Measurements from ENCODE around the gene C16orf74.

The C16orf74 gene

DNA sequence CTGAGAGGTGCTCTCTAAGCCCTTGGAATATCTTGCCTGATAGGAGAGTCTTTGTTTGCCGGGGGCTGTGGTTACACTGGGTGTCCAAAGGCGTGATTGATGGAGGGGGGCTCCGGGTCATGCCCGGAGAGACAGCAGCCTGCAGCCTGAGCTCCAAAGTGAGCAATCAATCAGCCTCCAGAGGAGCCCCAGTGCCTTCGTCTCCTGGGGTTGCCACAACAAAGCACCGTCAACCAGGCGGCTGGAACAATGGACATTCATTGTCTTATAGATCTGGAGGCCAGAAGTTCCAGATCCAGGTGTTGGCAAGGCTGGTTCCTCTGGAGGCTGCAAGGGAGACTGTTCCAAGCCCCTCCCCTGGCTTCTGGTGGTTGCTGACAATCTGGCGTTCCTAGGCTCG is 38.1 kb downstream of the C16orf74 start:
- no peak overlapping the region for H3K9ac ChIP-seq (ENCODE audit: low read depth in 1 of 2, low read length in 2 of 2)
- H3K27ac ChIP-seq (ENCODE audit: low read depth in 2 of 2, low read length in 2 of 2) = no peak overlapping the region
- H3K4me3 ChIP-seq (ENCODE audit: low read length in 2 of 2) = no peak overlapping the region

DNA sequence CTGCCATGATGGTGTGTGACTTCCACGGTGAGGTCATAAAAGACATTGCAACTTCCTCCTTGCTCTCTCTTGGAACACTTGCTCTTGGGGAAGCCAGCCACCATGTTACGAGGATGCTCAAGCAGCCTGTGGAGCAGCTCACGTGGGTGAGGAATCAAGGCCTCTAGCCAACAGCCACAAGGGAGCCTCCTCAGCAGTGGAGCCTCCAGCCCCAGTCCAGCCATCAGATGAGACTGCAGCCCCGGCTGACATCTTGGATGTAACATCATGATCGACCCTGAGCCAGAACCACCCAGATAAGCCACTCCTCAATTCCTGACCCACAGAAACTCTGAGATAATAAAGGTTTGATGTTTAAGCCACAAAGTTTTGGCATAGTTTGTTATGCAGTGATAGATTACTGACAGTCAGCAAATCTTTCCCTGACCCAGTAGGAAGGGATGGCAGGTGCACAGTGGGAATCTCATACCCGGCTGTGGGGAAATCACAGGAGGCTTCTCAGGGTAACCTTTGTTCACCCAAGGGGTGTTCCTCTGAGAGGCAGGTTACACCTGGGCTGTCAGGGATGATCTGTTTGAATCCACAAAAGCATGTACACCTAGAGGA is 38.8 kb downstream of the C16orf74 start:
- Histone ChIP-seq H3K27me3 (ENCODE audit: control insufficient read depth in 2 of 2, insufficient read depth in 2 of 2, low read length in 2 of 2) (no peaks in the 10 kb centered on the region), H3K27ac (ENCODE audit: low read depth in 2 of 2, low read length in 2 of 2) (no peak overlapping the region), H3K36me3 (ENCODE audit: control insufficient read depth in 2 of 2, insufficient read depth in 2 of 2, low read length in 2 of 2) (no peaks in the 10 kb centered on the region), H3K9ac (ENCODE audit: low read depth in 1 of 2, low read length in 2 of 2) (no peak overlapping the region), H3K4me1 (ENCODE audit: control insufficient read depth in 2 of 2, insufficient read depth in 2 of 2, low read length in 2 of 2) (peaks cover 0 to 3% of the 10 kb centered on the region in 2 donors), H3K9me3 (ENCODE audit: control insufficient read depth in 2 of 2, low read length in 2 of 2) (peaks cover 0 to 5% of the 10 kb centered on the region in 2 donors), H3K4me3 (ENCODE audit: low read length in 2 of 2) (no peak overlapping the region)

More for the DNA sequence above, 38.1 kb downstream of the C16orf74 start:
- peaks cover 0 to 5% of the 10 kb centered on the region in 2 donors for H3K9me3 ChIP-seq (ENCODE audit: control insufficient read depth in 2 of 2, low read length in 2 of 2)
- H3K27me3 ChIP-seq (ENCODE audit: control insufficient read depth in 2 of 2, insufficient read depth in 2 of 2, low read length in 2 of 2) = no peaks in the 10 kb centered on the region
- peaks cover 0 to 3% of the 10 kb centered on the region in 2 donors for H3K4me1 ChIP-seq (ENCODE audit: control insufficient read depth in 2 of 2, insufficient read depth in 2 of 2, low read length in 2 of 2)
- no peaks in the 10 kb centered on the region for H3K36me3 ChIP-seq (ENCODE audit: control insufficient read depth in 2 of 2, insufficient read depth in 2 of 2, low read length in 2 of 2)

GRCh38 chr16:85710732-85711131 is 40.2 kb downstream of the C16orf74 start:
- no peaks in the 10 kb centered on the region for H3K36me3 ChIP-seq (ENCODE audit: control insufficient read depth in 2 of 2, insufficient read depth in 2 of 2, low read length in 2 of 2)
- H3K27me3 ChIP-seq (ENCODE audit: control insufficient read depth in 2 of 2, insufficient read depth in 2 of 2, low read length in 2 of 2) = no peaks in the 10 kb centered on the region
- H3K9ac ChIP-seq (ENCODE audit: low read depth in 1 of 2, low read length in 2 of 2) = no peak overlapping the region
- H3K4me1 ChIP-seq (ENCODE audit: control insufficient read depth in 2 of 2, insufficient read depth in 2 of 2, low read length in 2 of 2) = no peaks in the 10 kb centered on the region
- peaks cover 0 to 5% of the 10 kb centered on the region in 2 donors for H3K9me3 ChIP-seq (ENCODE audit: control insufficient read depth in 2 of 2, low read length in 2 of 2)
- H3K27ac ChIP-seq (ENCODE audit: low read depth in 2 of 2, low read length in 2 of 2) = no peak overlapping the region
- no peak overlapping the region for H3K4me3 ChIP-seq (ENCODE audit: low read length in 2 of 2)

DNA sequence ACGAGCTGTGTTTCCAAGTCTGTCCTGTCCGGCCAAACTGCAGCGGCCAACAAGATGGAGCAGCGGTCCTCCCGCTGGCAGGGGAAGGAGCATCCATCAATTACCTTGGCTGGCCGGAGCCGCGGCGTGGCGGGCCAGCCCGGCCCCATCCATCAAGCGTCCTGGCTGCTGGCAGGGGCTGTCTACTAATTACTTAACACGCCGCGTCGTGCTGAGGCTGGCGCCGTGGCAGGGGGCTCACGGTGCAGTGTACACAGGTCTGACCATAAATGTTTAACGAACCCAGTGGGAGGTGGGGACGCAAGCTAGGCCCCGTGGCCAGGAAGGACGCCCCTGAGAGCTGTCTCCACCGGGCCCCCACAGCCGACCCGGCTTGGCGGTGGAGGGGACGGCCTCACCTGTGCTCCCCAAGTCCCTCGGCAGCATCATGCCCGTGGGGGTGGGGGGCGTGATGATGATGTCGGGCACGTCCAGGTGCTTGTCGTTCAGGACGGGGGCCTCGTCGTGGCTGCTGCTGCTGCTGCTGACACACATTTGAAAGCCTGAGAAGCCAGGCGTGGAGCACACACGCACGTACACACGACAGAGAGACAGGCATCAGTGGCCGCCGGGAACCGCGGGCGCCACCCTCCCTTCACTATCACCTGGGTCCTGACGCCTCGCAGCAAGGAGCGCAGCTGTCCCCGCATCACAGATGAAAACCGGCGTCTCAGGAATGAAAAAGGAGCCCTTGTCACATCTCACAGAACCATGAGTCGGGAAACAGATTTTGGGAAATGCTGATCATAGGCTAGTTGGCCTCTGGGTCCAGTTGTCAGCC is 40.9 kb downstream of the C16orf74 start:
- no peaks in the 10 kb centered on the region for H3K4me1 ChIP-seq (ENCODE audit: control insufficient read depth in 2 of 2, insufficient read depth in 2 of 2, low read length in 2 of 2)

DNA sequence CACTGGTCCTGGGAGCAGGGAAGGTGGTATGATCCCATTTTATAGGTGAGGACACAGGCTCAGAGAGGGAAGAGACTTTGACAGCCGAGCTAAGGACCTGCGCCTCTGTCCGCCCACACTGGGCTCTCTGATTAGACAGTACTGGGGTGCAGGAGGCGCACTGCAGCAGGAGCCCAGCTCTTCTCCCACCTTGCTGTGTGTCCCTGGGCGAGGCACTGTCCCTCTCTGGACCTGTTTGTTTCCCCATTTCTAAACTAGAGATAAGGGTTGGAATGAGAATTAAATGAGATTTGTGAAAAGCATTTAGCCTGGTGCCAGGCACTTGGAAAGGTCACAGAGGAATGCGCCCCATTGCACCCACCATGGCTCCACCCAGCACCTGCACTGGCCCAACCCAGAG is 42.6 kb downstream of the C16orf74 start:
- Histone ChIP-seq H3K27me3 (ENCODE audit: control insufficient read depth in 2 of 2, insufficient read depth in 2 of 2, low read length in 2 of 2) (no peaks in the 10 kb centered on the region), H3K4me3 (ENCODE audit: low read length in 2 of 2) (no peak overlapping the region), H3K9ac (ENCODE audit: low read depth in 1 of 2, low read length in 2 of 2) (no peak overlapping the region), H3K27ac (ENCODE audit: low read depth in 2 of 2, low read length in 2 of 2) (no peak overlapping the region), H3K4me1 (ENCODE audit: control insufficient read depth in 2 of 2, insufficient read depth in 2 of 2, low read length in 2 of 2) (no peaks in the 10 kb centered on the region), H3K9me3 (ENCODE audit: control insufficient read depth in 2 of 2, low read length in 2 of 2) (peaks cover 0 to 5% of the 10 kb centered on the region in 2 donors), H3K36me3 (ENCODE audit: control insufficient read depth in 2 of 2, insufficient read depth in 2 of 2, low read length in 2 of 2) (no peaks in the 10 kb centered on the region)

More for the DNA sequence above, 40.9 kb downstream of the C16orf74 start:
- Histone ChIP-seq H3K27me3 (ENCODE audit: control insufficient read depth in 2 of 2, insufficient read depth in 2 of 2, low read length in 2 of 2) (no peaks in the 10 kb centered on the region), H3K9ac (ENCODE audit: low read depth in 1 of 2, low read length in 2 of 2) (no peak overlapping the region), H3K4me3 (ENCODE audit: low read length in 2 of 2) (no peak overlapping the region), H3K36me3 (ENCODE audit: control insufficient read depth in 2 of 2, insufficient read depth in 2 of 2, low read length in 2 of 2) (no peaks in the 10 kb centered on the region), H3K27ac (ENCODE audit: low read depth in 2 of 2, low read length in 2 of 2) (no peak overlapping the region), H3K9me3 (ENCODE audit: control insufficient read depth in 2 of 2, low read length in 2 of 2) (peaks cover 0 to 5% of the 10 kb centered on the region in 2 donors)

DNA sequence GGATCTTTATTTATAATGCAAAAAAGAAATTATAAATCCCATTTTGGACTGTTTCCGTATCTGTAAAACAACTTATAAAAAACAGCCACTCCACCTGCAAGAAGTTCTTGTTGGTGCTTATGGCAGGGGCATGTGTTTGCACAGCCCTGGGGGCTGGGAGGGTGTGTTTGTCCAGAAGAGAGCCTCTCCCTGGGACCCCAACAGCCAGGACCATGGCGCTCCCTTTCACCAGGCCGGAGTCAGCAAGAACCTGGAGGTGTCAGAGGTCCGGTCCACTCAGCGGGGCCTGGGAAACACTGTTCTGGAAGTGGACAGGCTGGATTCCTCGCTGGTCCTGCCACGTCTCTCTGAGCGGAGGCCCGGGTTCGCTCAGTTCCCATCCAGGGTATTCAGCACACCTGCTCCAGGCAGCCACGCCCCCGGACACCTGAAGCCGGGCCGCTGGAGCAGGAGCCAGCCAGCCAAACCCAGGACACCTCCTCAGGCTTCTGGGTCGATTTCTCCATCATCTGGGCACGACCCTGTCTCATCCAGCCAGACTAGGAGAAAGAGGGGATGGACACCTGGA is 43.3 kb downstream of the C16orf74 start:
- Histone ChIP-seq H3K4me3 (ENCODE audit: low read length in 2 of 2) (no peak overlapping the region), H3K36me3 (ENCODE audit: control insufficient read depth in 2 of 2, insufficient read depth in 2 of 2, low read length in 2 of 2) (no peaks in the 10 kb centered on the region), H3K27me3 (ENCODE audit: control insufficient read depth in 2 of 2, insufficient read depth in 2 of 2, low read length in 2 of 2) (no peaks in the 10 kb centered on the region), H3K27ac (ENCODE audit: low read depth in 2 of 2, low read length in 2 of 2) (no peak overlapping the region), H3K9ac (ENCODE audit: low read depth in 1 of 2, low read length in 2 of 2) (no peak overlapping the region), H3K9me3 (ENCODE audit: control insufficient read depth in 2 of 2, low read length in 2 of 2) (peaks cover 0 to 5% of the 10 kb centered on the region in 2 donors), H3K4me1 (ENCODE audit: control insufficient read depth in 2 of 2, insufficient read depth in 2 of 2, low read length in 2 of 2) (no peaks in the 10 kb centered on the region)

- Histone ChIP-seq H3K4me1 (ENCODE audit: control insufficient read depth in 2 of 2, insufficient read depth in 2 of 2, low read length in 2 of 2) (no peaks in the 10 kb centered on the region), H3K9me3 (ENCODE audit: control insufficient read depth in 2 of 2, low read length in 2 of 2) (no peaks in the 10 kb centered on the region), H3K9ac (ENCODE audit: low read depth in 1 of 2, low read length in 2 of 2) (no peak overlapping the region), H3K36me3 (ENCODE audit: control insufficient read depth in 2 of 2, insufficient read depth in 2 of 2, low read length in 2 of 2) (no peaks in the 10 kb centered on the region), H3K27me3 (ENCODE audit: control insufficient read depth in 2 of 2, insufficient read depth in 2 of 2, low read length in 2 of 2) (no peaks in the 10 kb centered on the region), H3K4me3 (ENCODE audit: low read length in 2 of 2) (no peak overlapping the region), H3K27ac (ENCODE audit: low read depth in 2 of 2, low read length in 2 of 2) (no peak overlapping the region)
Measured at GRCh38 chr16:85706449-85707034, 44.4 kb downstream of the C16orf74 start.

- no peaks in the 10 kb centered on the region for H3K27me3 ChIP-seq (ENCODE audit: control insufficient read depth in 2 of 2, insufficient read depth in 2 of 2, low read length in 2 of 2)
- no peak overlapping the region for H3K9ac ChIP-seq (ENCODE audit: low read depth in 1 of 2, low read length in 2 of 2)
- no peaks in the 10 kb centered on the region for H3K4me1 ChIP-seq (ENCODE audit: control insufficient read depth in 2 of 2, insufficient read depth in 2 of 2, low read length in 2 of 2)
- H3K27ac ChIP-seq (ENCODE audit: low read depth in 2 of 2, low read length in 2 of 2) = no peak overlapping the region
- H3K36me3 ChIP-seq (ENCODE audit: control insufficient read depth in 2 of 2, insufficient read depth in 2 of 2, low read length in 2 of 2) = no peaks in the 10 kb centered on the region
- H3K9me3 ChIP-seq (ENCODE audit: control insufficient read depth in 2 of 2, low read length in 2 of 2) = no peaks in the 10 kb centered on the region
- no peak overlapping the region for H3K4me3 ChIP-seq (ENCODE audit: low read length in 2 of 2)
Measured at GRCh38 chr16:85704900-85705846, 45.7 kb downstream of the C16orf74 start.

DNA sequence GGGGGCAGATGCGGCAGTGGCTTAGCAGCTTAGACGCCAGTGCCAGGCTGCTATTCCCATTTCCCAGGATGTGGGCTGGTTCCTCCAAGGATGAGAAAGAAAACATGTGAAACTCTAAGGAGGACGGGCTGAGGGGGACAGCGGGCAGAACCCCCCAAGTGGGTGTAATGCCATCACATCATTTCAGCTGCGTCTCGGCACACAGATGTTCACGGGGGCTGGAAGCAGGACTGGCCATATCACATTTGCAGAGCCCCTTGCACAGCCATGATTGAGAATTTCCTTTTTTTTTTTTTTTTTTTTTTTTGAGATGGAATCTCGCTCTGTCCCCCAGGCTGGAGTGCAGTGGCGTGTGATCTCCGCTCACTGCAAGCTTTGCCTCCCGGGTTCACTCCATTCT is 46.9 kb downstream of the C16orf74 start:
- Histone ChIP-seq H3K27ac (ENCODE audit: low read depth in 2 of 2, low read length in 2 of 2) (no peak overlapping the region), H3K9me3 (ENCODE audit: control insufficient read depth in 2 of 2, low read length in 2 of 2) (no peaks in the 10 kb centered on the region)

More for the DNA sequence above, 46.9 kb downstream of the C16orf74 start:
- no peak overlapping the region for H3K4me3 ChIP-seq (ENCODE audit: low read length in 2 of 2)
- no peaks in the 10 kb centered on the region for H3K4me1 ChIP-seq (ENCODE audit: control insufficient read depth in 2 of 2, insufficient read depth in 2 of 2, low read length in 2 of 2)
- H3K27me3 ChIP-seq (ENCODE audit: control insufficient read depth in 2 of 2, insufficient read depth in 2 of 2, low read length in 2 of 2) = no peaks in the 10 kb centered on the region
- H3K9ac ChIP-seq (ENCODE audit: low read depth in 1 of 2, low read length in 2 of 2) = no peak overlapping the region
- no peaks in the 10 kb centered on the region for H3K36me3 ChIP-seq (ENCODE audit: control insufficient read depth in 2 of 2, insufficient read depth in 2 of 2, low read length in 2 of 2)

All from mucosa of rectum (tissue), 2 donors.